Thyroid gland (tissue), 4 donors: ENCODE data around the gene KCNQ4.

Experiments used
- POLR2A ChIP-seq, 2 donors: fragments of 450-650 bp; IDR thresholded peaks; one replicate each; pipeline ENCODE4 v1.6.1; 2017; ENCODE audit warnings: antibody characterized with exemption in 2 of 2, mild to moderate bottlenecking in 2 of 2, moderate library complexity in 1 of 2
- TF ChIP-seq, protein P1 (sequence below), 6 experiments: fragments of 200-600 bp in 3 of 6; fragments of 450-650 bp in 3 of 6; sonication (generic) in 3 of 6; IDR thresholded peaks; one replicate each; pipeline ENCODE4 v1.5.1; 2016 to 2019; ENCODE audit warnings: antibody characterized with exemption in 6 of 6, mild to moderate bottlenecking in 2 of 6, inconsistent platforms in 1 of 6, moderate library complexity in 1 of 6

DNA sequence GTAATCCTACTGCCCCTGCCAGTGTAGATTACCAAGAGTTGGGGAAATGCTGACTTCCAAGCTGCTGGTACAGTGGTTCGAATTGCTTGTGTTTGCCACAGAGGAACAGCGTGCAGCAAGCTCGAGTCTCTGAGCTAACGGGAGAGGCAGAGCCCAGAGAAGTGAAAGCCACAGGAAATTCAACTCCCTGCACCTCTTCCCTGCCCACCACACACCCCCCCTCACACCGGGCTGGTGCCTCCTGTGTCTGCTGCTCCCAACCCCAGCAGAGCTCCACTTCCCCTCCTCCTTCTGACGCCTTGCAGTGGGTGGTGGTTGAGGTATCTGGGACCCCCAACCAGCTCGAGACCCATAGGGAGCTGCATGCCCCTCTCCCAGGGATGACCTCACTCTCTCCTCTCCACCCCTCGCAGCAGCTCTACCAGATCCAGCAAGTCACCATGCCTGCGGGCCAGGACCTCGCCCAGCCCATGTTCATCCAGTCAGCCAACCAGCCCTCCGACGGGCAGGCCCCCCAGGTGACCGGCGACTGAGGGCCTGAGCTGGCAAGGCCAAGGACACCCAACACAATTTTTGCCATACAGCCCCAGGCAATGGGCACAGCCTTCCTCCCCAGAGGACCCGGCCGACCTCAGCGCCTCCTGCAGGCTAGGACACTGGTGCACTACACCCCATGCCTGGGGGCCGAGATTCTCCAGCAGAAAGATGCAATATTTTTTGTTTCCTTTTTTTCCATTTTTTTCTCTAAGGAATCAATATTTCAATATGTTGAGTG lies 13.1 kb upstream of the KCNQ4 start:
- TF ChIP-seq, protein P1, sequence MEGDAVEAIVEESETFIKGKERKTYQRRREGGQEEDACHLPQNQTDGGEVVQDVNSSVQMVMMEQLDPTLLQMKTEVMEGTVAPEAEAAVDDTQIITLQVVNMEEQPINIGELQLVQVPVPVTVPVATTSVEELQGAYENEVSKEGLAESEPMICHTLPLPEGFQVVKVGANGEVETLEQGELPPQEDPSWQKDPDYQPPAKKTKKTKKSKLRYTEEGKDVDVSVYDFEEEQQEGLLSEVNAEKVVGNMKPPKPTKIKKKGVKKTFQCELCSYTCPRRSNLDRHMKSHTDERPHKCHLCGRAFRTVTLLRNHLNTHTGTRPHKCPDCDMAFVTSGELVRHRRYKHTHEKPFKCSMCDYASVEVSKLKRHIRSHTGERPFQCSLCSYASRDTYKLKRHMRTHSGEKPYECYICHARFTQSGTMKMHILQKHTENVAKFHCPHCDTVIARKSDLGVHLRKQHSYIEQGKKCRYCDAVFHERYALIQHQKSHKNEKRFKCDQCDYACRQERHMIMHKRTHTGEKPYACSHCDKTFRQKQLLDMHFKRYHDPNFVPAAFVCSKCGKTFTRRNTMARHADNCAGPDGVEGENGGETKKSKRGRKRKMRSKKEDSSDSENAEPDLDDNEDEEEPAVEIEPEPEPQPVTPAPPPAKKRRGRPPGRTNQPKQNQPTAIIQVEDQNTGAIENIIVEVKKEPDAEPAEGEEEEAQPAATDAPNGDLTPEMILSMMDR (IDR thresholded peaks at IDR 0.05) = no peak
- no peak for TF ChIP-seq POLR2A (IDR thresholded peaks at IDR 0.05)
